Testis (tissue), 2 donors: Measurements from ENCODE around the gene GRHPR.

ENCODE experiments used
- POLR2A ChIP-seq: fragments of 450-650 bp; IDR thresholded peaks from one replicate; pipeline ENCODE4 v1.6.1; 2017; ENCODE audit warnings: antibody characterized with exemption, mild to moderate bottlenecking, moderate library complexity
- TF ChIP-seq, protein P1 (sequence below), 3 experiments: fragments of 450-650 bp in 2 of 3; fragments of 200-600 bp in 1 of 3; sonication (generic) in 1 of 3; IDR thresholded peaks; one replicate each; pipeline ENCODE4 v1.5.1; 2016 to 2019; ENCODE audit warnings: antibody characterized with exemption in 3 of 3, mild to moderate bottlenecking in 2 of 3, moderate library complexity in 1 of 3

- no peak for TF ChIP-seq POLR2A
- TF ChIP-seq, protein P1, sequence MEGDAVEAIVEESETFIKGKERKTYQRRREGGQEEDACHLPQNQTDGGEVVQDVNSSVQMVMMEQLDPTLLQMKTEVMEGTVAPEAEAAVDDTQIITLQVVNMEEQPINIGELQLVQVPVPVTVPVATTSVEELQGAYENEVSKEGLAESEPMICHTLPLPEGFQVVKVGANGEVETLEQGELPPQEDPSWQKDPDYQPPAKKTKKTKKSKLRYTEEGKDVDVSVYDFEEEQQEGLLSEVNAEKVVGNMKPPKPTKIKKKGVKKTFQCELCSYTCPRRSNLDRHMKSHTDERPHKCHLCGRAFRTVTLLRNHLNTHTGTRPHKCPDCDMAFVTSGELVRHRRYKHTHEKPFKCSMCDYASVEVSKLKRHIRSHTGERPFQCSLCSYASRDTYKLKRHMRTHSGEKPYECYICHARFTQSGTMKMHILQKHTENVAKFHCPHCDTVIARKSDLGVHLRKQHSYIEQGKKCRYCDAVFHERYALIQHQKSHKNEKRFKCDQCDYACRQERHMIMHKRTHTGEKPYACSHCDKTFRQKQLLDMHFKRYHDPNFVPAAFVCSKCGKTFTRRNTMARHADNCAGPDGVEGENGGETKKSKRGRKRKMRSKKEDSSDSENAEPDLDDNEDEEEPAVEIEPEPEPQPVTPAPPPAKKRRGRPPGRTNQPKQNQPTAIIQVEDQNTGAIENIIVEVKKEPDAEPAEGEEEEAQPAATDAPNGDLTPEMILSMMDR (IDR thresholded peaks at IDR 0.05): no peak
Observed at GRCh38 chr9:37486256-37486615, 63.7 kb downstream of the GRHPR start.
